HG03108 (cell line): ENCODE data around the gene STX17.
"Not testable (repeated sequence)": the region's sequence is repeated elsewhere in the genome, so short reads cannot be mapped to it uniquely, and the experiment has no call there.

ENCODE experiments used
- ATAC-seq: cut with Tn5 transposase; IDR thresholded peaks from one replicate; pipeline ENCODE4 v1.9.1; 2021; ENCODE audit warnings: moderate library complexity; ENCODE audit not compliant: unreplicated experiment

STX17 gene

DNA sequence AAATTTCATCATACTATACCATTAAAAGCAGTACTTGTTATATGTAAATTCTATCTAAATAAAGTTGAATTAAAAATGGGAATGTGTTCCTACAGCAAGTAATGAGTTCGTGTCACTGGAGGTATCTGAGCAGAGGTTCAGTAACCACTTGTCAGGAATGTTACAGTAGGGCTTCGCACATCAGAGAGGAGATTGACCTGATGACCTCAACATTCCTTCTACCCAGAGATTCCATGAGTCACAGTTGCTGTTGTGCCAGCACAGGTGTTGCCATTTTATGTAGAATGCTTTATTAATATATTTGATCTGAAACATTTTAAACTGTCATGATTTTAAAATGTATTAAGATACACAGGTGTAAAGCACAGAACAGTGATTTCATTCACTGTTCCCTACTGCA is 60.3 kb downstream of the STX17 start:
- ATAC-seq = no peak

- no peak for ATAC-seq
These were observed 61.0 kb downstream of the STX17 start for GRCh38 chr9:99967457-99967856.

DNA sequence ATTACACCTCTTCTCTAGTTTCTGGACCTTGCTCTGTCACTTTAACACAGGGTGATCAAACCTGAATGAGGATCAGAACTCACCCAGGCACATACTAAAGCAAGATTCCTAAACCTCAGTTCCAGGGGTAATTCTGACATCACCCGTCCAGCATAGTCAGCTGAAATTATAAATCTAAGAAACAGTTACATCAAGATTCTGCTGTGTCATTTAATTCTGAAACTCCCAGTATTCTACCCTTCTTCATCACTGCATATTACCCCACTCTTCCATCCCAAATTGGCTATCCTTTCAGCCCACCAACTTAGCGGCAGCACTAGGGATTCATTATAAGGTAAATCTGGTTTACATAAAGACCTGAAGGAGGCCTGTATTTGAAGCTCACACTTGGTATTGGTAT is 64.0 kb downstream of the STX17 start:
- ATAC-seq = no peak

- ATAC-seq = no peak
These were observed 65.0 kb downstream of the STX17 start for GRCh38 chr9:99971410-99971809.

DNA sequence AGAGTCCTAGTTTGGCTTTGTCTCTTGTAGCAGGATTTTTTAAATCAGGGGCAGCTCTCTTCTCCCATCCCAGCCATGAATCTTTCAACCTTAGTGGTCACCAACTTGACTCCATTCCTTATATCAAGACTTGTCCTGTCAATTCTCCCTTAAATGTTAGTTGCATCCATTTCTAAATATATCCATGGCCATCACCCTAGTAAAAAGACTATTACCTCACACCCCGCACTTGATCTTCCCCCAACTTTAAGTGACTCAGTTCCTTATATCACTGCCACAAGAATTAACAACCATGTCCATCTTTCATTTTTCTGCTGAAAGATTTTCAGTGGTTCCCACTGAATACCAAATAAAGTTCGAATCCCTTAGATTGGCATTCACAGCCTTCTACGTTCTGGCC is 67.0 kb downstream of the STX17 start:
- no peak for ATAC-seq

- ATAC-seq = no peak
These were observed 70.8 kb downstream of the STX17 start for GRCh38 chr9:99977033-99977792.

DNA sequence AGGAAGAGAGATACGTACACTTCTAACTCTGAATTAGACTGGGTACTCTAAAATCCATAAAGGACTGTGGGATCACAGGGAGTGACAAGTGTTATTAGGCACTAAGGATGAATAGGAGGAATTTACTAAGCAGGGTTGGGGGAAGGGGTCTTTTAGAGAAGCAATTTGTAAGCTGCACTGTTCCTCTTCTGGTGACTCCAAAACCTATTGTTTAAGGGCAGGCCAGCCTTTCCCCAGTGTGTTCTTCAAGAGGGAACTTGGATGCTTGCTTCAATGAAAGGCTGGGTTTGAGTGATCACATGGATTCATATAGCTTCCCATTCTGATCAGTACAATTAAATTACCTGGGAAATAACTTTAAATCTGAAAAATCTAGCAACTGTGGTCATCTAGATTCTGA is 71.8 kb downstream of the STX17 start:
- no peak for ATAC-seq

DNA sequence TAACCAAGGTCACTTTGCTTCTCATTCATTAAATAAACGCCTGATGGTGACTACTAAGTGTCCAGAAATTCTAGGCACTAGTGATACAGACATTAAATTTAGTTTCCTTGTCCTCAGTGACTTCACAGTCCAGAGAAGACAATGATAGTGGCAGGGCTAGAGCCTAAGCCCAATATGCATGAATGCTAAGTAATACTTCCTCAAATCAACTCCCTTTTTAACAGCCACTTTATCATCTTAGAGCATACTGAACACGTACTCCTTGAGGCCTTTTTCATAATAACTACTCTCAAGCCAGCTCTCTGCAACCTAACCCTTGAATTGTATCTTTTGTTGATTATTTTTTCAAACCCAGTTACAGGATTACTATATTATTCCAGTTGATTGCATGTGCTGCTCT is 74.1 kb downstream of the STX17 start:
- no peak for ATAC-seq

GRCh38 chr9:99986642-99987041 is 80.2 kb downstream of the STX17 start:
- no peak for ATAC-seq

DNA sequence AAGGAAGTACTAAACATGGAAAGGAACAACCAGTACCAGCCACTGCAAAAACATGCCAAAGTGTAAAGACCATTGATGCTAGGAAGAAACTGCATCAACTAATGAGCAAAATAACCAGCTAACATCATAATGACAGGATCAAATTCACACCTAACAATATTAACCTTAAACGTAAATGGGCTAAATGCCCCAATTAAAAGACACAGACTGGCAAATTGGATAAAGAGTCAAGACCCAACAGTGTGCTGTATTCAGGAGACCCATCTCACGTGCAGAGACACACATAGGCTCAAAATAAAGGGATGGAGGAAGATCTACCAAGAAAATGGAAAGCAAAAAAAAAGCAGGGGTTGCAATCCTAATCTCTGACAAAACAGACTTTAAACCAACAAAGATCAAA is 84.1 kb downstream of the STX17 start:
- ATAC-seq = not testable (repeated sequence)

GRCh38 chr9:99998266-99998665 is 91.8 kb downstream of the STX17 start:
- ATAC-seq = no peak

- ATAC-seq = no peak
These were observed 92.4 kb downstream of the STX17 start for GRCh38 chr9:99998866-99999265.

GRCh38 chr9:99999797-100000196 is 93.3 kb downstream of the STX17 start:
- no peak for ATAC-seq

- ATAC-seq = no peak
These were observed 104.7 kb downstream of the STX17 start for GRCh38 chr9:100011062-100011681.

GRCh38 chr9:100012279-100012678 is 105.8 kb downstream of the STX17 start:
- ATAC-seq = no peak

GRCh38 chr9:100013573-100013972 is 107.1 kb downstream of the STX17 start:
- ATAC-seq = no peak

GRCh38 chr9:100014846-100015245 is 108.4 kb downstream of the STX17 start:
- no peak for ATAC-seq

GRCh38 chr9:100019541-100019940 is 113.1 kb downstream of the STX17 start:
- ATAC-seq = no peak
